Suprapubic skin (tissue), 3 donors: Measurements from ENCODE around the gene CRABP2.

Experiments
- CTCF ChIP-seq, 2 donors: fragments of 200-600 bp in 1 of 2; fragments of 450-650 bp in 1 of 2; sonication (generic) in 1 of 2; IDR thresholded peaks; one replicate each; pipeline ENCODE4 v1.5.1; 2016 to 2019; ENCODE audit warnings: antibody characterized with exemption in 2 of 2, mild to moderate bottlenecking in 1 of 2, moderate library complexity in 1 of 2
- EP300 ChIP-seq: sonication (generic); formaldehyde crosslinking; IDR thresholded peaks from one replicate; pipeline ENCODE4 v1.6.1; 2017; ENCODE audit warnings: antibody characterized with exemption
- POLR2A ChIP-seq, 2 donors: fragments of 450-650 bp; IDR thresholded peaks; one replicate each; pipeline ENCODE4 v1.6.1; 2017; ENCODE audit warnings: antibody characterized with exemption in 2 of 2, mild to moderate bottlenecking in 2 of 2, moderate library complexity in 2 of 2

GRCh38 chr1:156658945-156659574 is 46.3 kb downstream of the CRABP2 start:
- TF ChIP-seq CTCF (IDR thresholded peaks at IDR 0.05) (no peak), EP300 (no peak), POLR2A (IDR thresholded peaks at IDR 0.05) (no peak)
